ENCODE results near the gene E2F8.

E2F8 gene

GRCh38 chr11:19209617-19210370 lies 31.0 kb downstream of the E2F8 start:
- H3K27ac ChIP-seq (ENCODE audit: low read depth, low read length), result no peak overlapping the region
- H3K27me3 ChIP-seq (ENCODE audit: control insufficient read depth, low read length), result peaks cover 37% of the 10 kb centered on the region
- H3K4me1 ChIP-seq (ENCODE audit: control insufficient read depth, low read length), result no peaks in the 10 kb centered on the region
- H3K9me2 ChIP-seq (replicated peaks; ENCODE audit: control insufficient read depth, low read length), result no peaks in the 10 kb centered on the region
- no peak overlapping the region for H3K4me2 ChIP-seq (ENCODE audit: low read length)
- no peaks in the 10 kb centered on the region for H3F3A ChIP-seq (ENCODE audit: control insufficient read depth, insufficient read depth)
- H3K79me2 ChIP-seq (ENCODE audit: control insufficient read depth, low read length), result no peaks in the 10 kb centered on the region
- no peak for TF ChIP-seq CTCF (IDR thresholded peaks at IDR 0.05; ENCODE audit: low read depth, low read length, poor library complexity, severe bottlenecking)
- no peak for TF ChIP-seq EZH2phosphoT487 (IDR thresholded peaks at IDR 0.05; ENCODE audit: borderline replicate concordance, low read length)
- no peaks in the 10 kb centered on the region for H4K20me1 ChIP-seq (ENCODE audit: control insufficient read depth, insufficient read depth, low read depth, low read length)
- H3K9me3 ChIP-seq (ENCODE audit: control insufficient read depth, insufficient read depth, low read length), result no peaks in the 10 kb centered on the region
- no peaks in the 10 kb centered on the region for H3K36me3 ChIP-seq (ENCODE audit: control insufficient read depth, low read length)
- H3K4me3 ChIP-seq (ENCODE audit: low read length), result no peak overlapping the region

- H3K9me3 ChIP-seq (ENCODE audit: control insufficient read depth, insufficient read depth, low read length), result no peaks in the 10 kb centered on the region
- H4K20me1 ChIP-seq (ENCODE audit: control insufficient read depth, insufficient read depth, low read depth, low read length), result no peaks in the 10 kb centered on the region
- no peaks in the 10 kb centered on the region for H3F3A ChIP-seq (ENCODE audit: control insufficient read depth, insufficient read depth)
- H3K9me2 ChIP-seq (replicated peaks; ENCODE audit: control insufficient read depth, low read length), result no peaks in the 10 kb centered on the region
- H3K79me2 ChIP-seq (ENCODE audit: control insufficient read depth, low read length), result no peaks in the 10 kb centered on the region
- H3K27me3 ChIP-seq (ENCODE audit: control insufficient read depth, low read length), result peaks cover 33% of the 10 kb centered on the region
- TF ChIP-seq CTCF (IDR thresholded peaks at IDR 0.05; ENCODE audit: low read depth, low read length, poor library complexity, severe bottlenecking) (no peak), EZH2phosphoT487 (IDR thresholded peaks at IDR 0.05; ENCODE audit: borderline replicate concordance, low read length) (no peak)
- no peak overlapping the region for H3K4me2 ChIP-seq (ENCODE audit: low read length)
- no peak overlapping the region for H3K27ac ChIP-seq (ENCODE audit: low read depth, low read length)
- H3K4me3 ChIP-seq (ENCODE audit: low read length), result no peak overlapping the region
- no peaks in the 10 kb centered on the region for H3K4me1 ChIP-seq (ENCODE audit: control insufficient read depth, low read length)
- H3K36me3 ChIP-seq (ENCODE audit: control insufficient read depth, low read length), result no peaks in the 10 kb centered on the region
Observed at GRCh38 chr11:19208959-19209546, 31.7 kb downstream of the E2F8 start.

GRCh38 chr11:19208181-19208580 lies 32.6 kb downstream of the E2F8 start:
- Histone ChIP-seq H3K27ac (ENCODE audit: low read depth, low read length) (no peak overlapping the region), H3K79me2 (ENCODE audit: control insufficient read depth, low read length) (no peaks in the 10 kb centered on the region), H4K20me1 (ENCODE audit: control insufficient read depth, insufficient read depth, low read depth, low read length) (no peaks in the 10 kb centered on the region), H3K4me2 (ENCODE audit: low read length) (no peak overlapping the region), H3K9me3 (ENCODE audit: control insufficient read depth, insufficient read depth, low read length) (no peaks in the 10 kb centered on the region), H3K36me3 (ENCODE audit: control insufficient read depth, low read length) (no peaks in the 10 kb centered on the region), H3K27me3 (ENCODE audit: control insufficient read depth, low read length) (peaks cover 24% of the 10 kb centered on the region), H3F3A (ENCODE audit: control insufficient read depth, insufficient read depth) (no peaks in the 10 kb centered on the region), H3K9me2 (replicated peaks; ENCODE audit: control insufficient read depth, low read length) (no peaks in the 10 kb centered on the region), H3K4me1 (ENCODE audit: control insufficient read depth, low read length) (no peaks in the 10 kb centered on the region), H3K4me3 (ENCODE audit: low read length) (no peak overlapping the region)
- TF ChIP-seq EZH2phosphoT487 (IDR thresholded peaks at IDR 0.05; ENCODE audit: borderline replicate concordance, low read length) (no peak), CTCF (IDR thresholded peaks at IDR 0.05; ENCODE audit: low read depth, low read length, poor library complexity, severe bottlenecking) (no peak)
